GM21515 (cell line): ENCODE measurements around the gene LCA5L.

Experiments used
- ATAC-seq: cut with Tn5 transposase; IDR thresholded peaks from one replicate; pipeline ENCODE4 v1.9.1; 2021; ENCODE audit not compliant: unreplicated experiment

LCA5L gene

DNA sequence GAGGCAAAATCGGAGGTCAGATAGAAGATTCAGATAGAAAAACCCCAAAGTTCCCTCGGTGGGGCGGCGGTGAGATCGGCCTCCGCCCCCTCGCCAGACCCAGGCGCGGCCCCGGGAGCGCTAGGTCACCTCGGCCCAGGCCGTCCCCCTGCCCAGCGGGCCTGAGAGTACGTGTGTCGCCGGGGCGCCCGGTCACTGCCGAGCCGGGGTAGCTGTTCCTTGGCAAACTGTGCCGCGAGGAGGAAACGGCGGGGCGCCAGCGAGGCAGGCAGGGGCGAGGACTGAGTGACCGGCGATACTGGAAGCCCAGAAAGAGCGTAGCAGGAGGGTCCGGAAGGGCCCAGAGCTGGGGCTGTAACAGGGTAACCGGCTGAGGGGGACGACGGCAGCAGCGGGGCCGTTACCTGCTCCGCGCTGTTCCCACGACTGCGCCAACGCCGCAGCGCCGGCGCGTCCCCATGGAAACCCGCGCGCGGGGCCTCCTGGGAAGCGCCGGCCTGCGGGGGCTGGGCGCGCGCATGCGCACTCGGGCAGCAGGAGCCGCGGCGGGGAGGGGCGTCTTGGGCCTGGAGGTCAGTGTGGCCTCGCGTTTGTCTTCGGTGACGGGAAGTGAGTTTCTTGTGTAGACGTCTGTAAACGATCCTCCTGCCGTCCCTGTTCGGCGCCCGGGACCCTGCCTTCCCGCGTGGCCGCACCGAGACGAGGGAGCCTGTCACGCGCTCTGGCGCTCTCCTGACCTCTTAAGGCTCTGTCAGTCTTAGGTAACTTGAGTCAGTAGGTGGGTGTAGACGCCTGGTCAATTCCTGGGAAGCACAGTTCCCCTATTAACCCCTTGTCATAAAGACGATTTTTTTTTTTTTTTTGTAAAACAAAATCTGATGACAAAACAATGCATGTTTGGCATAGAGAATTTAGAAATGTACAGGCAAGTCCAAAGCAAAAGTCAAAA lies at the start of gene LCA5L:
Gene LCA5L (minus strand): TSS at position 458 of the 949 bp plus-strand sequence. CDS start 17,285 bp downstream, outside the sequence.
- ATAC-seq, result peak; percentile 90

DNA sequence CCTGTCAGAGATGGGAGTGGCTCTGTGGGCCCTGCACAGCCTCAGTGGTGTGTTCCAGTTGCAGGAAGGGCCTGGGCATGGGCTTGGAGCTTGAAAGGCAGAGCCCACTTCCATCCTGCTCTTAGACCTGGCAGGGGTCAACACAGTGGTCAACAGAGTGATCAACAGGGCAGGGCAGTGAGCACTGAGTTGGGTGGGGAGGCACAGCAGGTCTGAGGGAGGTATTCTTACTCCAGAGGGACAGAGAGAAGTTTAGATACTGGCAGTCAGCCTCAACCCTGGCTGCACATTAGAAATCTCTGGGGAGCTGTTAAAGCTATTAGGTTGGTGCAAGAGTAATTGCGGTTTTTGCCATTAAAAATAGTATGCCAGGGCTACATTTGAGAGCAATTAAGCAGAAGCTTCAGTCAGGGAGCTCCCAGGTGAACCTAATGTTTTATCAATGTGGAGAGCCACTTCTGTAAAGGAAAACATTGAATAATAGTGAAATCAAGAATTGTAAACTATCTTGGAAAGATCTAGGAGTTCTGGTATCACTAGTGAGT lies 43.9 kb upstream of the LCA5L start:
- no peak for ATAC-seq

DNA sequence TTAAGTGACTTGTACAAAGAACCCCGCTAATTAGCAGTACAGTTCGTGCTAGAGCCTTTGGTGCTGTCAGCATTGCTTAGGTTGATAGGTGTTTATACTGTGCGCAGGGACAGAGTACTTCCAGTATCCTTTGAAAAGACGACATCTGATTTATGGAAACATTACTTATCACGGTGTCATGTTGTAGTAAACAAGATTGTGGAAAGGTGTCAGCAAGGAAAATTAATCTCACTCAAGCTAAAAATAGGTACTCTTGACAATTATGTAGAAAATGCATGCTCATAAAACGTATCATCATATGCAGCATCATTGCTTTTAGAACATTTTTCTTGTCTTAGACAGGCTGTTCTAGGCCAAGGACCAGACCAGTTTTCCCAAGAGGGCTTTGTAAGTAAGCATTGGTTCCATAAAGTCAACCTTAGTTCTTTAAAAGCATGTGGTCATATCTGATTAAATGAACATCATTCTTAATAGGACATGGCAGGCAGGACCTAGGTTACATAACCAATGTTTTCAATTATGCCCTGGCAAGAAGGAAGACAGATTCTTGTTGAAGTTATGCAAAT lies 39.2 kb upstream of the LCA5L start:
- ATAC-seq, result no peak

DNA sequence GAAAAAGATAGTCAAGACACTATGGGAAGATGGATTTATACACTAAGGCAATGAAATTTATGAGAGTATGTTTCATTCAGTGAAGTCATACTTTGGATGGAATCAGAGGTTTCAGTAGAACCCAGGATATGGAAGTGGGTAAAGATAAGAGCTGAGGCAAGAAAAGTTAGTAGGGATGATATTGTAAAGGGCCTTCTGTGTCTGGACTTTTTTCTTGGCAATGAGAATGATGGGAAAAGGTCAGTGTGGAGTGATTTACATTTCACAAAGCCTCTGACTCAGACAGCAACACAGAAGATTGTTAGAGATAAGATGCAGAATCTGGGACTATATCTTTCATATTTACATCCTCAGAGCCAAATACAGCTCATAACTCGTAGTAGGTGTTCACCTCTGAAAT lies 38.3 kb upstream of the LCA5L start:
- ATAC-seq, result no peak

DNA sequence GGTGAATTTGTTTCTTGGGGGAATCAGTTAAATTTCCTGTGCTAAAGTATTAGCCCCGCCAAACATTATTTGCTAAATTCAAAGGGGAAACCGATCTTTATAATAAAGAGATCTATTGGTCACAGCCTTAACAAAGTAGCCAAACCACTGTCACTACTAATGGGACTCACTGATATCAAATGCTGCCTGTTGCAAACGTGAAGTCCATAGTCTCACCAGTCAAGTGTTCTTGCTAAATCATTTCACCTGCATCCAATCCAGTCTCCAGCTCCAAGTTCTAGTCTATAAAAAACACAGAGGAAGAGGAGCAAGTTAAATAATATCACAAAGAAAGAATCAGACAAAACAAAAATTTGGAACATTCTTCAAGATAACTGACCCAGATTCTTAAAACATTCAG lies 36.3 kb upstream of the LCA5L start:
- no peak for ATAC-seq

DNA sequence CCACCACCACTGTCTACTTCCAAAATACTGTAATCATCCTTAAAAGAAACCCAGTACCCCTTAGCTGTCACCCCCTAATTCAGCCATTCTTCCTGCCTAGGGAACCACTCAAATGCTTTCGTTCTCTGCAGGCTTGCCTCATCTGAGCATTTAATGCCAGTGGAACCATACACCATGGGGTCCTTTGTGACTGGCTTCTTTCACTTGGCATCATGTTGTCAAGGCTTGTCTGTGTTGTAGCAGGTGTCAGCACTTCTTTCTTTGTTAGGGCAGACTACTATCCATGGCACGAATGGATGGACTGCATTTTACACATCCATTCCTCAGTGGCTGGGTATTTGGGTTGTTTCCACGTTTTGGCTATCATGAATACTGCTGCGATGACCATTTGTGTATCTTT lies 34.7 kb upstream of the LCA5L start:
- no peak for ATAC-seq

DNA sequence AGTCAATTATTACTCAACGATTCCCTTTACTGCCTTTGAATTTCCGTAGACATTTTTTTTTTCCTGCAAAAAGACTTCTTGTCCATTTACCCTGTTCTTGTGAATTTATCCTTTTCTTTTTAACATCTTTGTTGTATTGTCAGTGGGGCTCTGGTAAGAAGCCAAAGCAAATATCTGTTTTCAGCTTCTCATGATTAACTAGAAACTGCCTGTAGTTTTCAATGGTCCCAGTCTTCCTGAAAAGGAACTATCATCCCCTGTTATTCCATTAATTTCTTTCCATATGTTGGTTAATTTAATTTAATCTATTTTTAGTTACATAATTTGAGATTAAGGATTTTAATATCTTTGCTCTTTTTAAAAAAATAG lies 34.2 kb upstream of the LCA5L start:
- no peak for ATAC-seq

DNA sequence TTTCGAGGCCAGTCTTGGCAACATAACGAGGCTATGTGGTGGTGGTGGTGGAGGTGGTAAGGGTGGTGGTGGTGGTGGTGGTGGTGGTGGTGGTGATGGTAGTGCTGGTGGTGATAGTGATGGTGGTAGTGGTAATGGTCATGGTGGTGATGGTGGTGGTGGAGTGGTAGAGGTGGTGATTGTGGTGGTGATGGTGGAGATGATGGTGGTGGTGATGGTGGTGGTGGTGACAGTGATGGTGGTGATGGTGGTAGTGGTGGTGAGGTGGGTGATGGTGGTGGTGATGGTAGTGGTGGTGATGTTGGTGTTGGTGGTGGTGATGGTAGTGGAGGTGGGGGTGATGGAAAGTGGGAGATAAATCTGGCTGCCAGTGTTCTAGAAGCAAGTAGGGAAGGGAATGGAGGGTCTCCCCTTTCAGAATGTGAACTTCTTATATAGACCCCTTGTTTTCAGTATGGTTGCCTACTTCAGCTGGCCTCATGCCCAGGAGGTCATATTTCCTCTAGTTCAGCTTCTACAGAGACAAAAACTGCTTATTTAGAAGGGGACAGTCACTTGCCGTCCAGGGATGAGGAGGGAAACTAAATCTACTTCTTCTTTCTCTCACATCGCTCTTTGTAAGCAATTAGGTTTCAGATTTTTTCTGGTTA lies 33.7 kb upstream of the LCA5L start:
- ATAC-seq, result no peak

DNA sequence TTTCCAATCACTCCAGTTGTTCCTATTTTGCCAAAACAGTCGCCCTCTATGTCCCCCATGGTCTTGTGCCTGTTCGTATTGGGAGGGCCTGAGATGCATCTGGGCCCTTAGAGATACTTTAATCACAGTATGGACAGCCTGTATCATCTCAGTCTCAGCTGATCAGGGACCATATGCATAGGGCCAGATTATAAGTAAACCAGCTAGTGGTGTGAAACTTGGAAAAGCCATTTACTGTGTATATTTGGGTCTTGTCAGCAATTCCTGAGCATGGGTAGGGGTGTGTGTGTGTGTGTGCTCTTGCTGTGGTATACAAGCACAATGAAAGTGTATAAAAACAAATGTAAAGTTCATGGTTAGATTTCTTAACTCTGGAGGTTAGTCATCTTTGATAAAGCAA lies 29.0 kb upstream of the LCA5L start:
- no peak for ATAC-seq

DNA sequence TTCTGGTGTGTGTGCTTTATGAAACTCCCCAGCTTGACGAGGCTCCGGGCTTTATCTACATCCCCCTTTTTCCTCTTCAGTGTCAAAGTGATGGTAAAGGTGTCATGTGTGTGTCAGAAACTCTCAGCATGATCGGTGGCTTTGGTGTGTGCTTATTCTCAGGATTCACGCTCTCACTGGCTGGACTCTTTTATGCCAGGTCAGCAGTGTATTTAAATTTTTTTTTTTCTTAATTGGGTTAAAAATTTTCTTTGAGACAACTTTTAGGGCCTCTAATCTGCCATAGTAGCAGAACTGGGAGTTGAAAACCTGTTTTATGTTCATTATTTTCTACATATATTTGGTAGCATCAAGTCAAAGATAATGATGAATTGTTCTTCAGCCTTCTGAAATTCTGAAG lies 27.2 kb upstream of the LCA5L start:
- no peak for ATAC-seq

DNA sequence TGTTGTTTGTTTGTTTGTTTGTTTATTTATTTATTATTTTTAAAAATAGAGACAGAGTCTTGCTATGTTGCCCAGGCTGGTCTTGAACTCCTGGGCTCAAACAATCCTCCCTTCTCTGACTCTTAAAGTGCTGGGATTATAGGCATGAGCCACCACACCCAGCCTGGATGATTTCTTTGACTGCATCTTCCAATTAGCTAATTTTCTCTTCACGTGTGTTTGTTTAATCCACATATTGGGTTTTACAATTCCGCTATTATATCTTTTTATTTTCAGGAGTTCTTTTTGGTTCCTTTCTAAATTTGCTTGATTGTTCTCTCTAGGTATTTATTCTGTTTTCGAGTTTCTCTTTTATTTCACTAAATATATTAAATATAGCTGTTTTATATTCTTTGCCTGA lies 26.0 kb upstream of the LCA5L start:
- ATAC-seq, result no peak

DNA sequence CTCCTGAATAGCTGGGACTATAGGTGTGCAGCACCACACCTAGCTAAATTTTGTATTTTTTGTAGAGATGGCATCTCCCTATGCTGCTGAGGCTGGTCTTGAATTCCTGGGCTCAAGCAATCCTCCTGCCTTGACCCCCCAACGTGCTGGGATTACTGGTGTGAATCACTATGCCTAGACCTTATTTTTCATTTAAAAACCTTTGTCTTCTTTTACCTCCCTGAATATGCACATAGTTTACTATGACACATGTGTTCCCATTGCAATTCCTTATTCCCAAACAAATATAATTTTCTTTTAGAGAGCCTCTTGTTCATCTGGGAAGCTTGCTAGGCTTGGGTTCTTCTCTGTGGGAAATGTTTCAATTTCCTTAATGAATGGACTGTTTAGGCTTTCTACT lies 23.0 kb upstream of the LCA5L start:
- no peak for ATAC-seq

DNA sequence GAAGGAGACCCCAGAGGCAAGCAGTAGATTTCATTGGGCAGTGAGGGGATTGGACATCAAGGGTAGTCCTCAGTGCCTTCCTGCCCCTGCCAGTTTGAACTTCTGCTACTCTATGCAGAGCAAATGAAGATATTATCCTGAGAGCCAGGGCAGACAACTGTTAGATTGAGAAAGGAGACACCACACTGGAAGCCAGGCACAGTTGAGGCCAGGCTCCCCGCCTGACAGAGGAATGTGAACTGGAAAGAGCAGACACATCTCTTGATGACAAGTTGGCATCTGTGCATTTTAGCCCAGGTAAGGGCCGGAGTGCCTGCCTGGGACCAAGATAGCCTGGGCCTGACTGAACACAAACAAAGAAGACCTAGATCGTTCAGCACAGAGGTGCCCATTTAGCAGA lies 22.2 kb upstream of the LCA5L start:
- no peak for ATAC-seq

DNA sequence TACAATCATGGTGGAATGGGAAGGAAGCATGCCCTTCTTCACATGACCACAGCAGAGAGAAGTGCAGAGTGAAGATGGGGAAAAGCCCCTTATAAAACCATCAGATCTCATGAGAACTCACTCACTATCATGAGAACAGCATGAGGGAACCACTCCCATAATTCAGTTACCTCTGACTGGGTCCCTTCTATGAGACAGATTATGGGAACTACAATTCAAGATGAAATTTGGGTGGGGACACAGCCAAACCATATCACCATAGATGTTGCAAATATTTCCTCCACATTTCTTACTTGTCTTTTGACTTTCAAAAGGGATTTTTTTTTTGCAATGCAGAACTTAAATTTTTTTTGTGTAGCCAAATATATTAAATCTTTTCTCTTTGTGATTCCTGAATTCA lies 21.0 kb upstream of the LCA5L start:
- no peak for ATAC-seq

DNA sequence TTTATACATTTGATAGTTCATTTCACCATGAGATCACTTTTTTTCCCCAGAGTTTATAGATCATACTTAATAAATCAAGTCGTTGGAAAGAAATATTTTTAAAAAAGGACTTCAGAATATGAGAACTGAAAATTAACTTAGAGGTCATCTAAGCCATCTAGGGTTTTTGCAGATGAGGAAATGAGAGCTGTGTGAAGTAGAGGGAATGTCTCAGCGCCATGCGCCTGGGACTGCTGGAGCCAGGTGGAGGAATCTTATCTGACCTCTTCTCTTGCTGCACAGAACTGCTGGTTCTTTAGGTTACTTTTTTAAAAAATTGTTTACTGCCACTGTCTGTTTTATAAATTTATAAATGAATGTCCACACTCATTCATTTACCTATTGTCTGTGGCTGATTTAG lies 17.7 kb upstream of the LCA5L start:
- no peak for ATAC-seq

DNA sequence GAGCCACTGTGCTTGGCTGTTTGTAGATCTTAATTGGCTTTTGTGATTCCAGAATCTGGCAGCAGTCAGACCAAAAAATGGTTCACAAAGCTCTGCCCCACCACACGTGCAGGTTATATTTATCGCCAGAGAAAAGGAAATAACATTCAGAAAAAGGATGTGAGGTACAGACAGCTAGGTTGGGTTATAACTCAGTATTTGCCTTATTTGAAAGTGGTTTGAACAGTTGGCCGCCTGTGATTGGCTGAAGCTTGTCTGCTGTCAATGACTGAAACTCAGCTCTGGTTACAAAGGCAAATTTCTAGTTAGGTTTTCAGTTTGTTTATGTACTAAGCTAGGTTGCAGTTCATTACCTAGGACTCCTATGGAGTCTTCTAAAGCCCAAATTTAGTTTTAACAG lies 15.8 kb upstream of the LCA5L start:
- ATAC-seq, result peak; percentile 55

DNA sequence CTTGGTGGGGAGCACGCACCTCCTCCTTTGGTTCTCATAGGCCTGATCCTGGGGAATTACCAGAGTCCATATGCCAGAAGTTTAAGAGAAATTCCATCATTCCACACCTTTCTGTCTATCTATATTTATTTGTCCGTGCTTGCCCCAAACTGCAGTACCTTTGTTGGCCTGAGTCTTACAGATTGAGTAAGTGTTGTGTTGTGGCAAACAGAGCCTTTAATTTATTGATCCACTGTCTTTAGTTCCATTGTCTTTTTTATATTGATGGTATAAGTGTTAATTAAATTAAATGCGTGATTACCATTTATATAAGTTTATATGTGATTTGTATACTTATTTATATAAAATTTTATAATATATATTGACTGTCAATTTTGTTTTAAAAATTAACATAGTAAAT lies 11.1 kb upstream of the LCA5L start:
- no peak for ATAC-seq

DNA sequence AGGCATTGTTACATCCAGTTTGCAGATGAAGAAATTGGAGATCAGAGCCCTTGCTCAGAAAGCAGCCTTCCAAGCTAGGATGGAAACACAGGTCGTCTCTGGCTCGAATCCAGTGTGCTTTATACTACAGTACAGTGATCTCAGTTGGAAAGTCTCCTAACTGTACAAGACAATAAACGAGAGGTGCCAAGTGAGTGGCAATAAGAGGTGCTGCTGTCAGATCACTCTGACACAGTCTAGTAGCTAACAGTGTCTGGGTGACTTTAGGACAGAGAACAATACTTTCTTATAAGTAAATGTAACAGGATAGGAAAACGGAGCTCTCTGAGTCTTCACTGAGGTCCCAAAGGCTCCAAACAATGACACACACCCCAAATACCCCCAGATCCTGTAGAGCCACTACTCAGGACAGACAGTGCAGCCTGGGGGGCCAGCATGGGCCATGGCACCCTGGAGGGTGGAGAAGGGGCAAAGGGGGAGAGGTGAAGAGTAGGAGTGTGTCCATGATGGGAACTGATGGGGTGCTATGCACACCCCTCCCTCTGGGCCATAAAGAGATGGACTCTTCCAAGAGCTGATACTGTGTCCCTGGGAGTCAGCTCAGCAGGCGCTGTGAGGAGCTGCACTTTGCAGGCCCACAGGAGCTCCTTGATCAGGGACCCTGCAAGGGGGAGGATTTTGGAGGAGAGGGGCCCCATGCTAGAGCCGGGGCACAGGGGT lies 9.5 kb upstream of the LCA5L start:
- no peak for ATAC-seq

DNA sequence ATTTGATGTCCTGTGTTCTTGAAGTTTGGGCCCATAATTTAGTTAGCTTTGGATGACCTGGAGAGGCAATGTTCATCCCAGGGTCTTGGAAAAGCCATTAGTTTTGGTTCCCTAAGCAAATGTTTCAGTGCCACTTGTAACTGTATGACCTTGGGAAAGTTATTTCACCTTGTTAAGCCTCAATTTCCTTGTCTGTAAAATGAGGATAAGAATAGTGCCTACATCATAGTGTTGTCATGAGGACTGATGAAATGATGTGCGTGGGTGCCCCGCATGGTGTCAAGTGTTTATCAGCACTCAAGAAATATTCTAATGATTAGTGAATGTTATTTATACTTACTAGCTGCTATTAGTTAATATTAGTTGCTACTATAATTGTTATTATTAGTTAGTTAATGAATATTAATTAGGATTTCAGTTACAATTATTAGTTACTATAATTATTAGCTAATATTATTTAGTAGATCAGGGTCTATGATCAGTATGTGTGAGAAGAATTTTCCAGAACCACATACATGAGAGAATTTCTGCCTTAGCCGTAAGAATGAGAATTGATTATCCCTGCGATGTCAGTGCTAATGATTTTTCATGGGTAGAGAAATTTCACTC lies 8.1 kb upstream of the LCA5L start:
- ATAC-seq, result no peak

DNA sequence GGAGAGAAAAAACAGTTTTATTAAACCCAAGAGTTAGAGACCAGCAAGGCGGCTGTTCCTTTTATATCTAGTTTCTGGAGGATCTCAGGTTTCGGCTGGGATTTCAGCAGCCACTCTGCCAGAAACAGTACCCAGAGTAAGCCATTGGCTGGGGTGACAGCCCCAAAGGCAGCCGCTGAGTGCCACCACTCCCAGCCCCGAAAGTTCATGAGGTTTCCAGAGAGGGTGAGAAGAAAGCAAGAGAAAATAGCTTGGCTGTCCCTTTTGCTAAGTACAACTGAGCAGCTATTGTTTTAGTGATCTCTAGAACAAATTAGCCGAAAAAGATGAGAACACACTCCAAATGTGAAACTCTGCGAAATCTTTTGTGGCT lies 7.4 kb upstream of the LCA5L start:
- no peak for ATAC-seq
